K562 (cell line): ENCODE results near the gene GNG7. TPM values are rescaled to one million over a fixed set of nuclear protein-coding genes. Genes with fewer than 3 reads are reported as not detected.

Experiments
- BCOR ChIP-seq: fragments of 450-650 bp; IDR thresholded peaks from 2 replicates; pipeline ENCODE4 v1.6.1; 2016
- CBX1 ChIP-seq: sonication (generic); IDR thresholded peaks from 2 replicates; pipeline ENCODE4 v1.6.1; 2016; ENCODE audit warnings: antibody characterized with exemption, low read depth, mild to moderate bottlenecking
- E2F6 ChIP-seq, 2 experiments: IDR thresholded peaks; 2 replicates each; pipeline ENCODE4 v1.6.1; 2011; ENCODE audit warnings: borderline replicate concordance in 1 of 2, control low read depth in 1 of 2, low read depth in 1 of 2, low read length in 1 of 2, mild to moderate bottlenecking in 1 of 2, mixed read lengths in 1 of 2, moderate library complexity in 1 of 2; ENCODE audit not compliant: insufficient read depth in 1 of 2, insufficient read length in 1 of 2, poor library complexity in 1 of 2, severe bottlenecking in 1 of 2; ENCODE audit errors: extremely low read depth in 1 of 2
- EWSR1 ChIP-seq: fragments of 450-650 bp; IDR thresholded peaks from 2 replicates; pipeline ENCODE4 v1.6.1; 2018; ENCODE audit warnings: borderline replicate concordance, mild to moderate bottlenecking, low read depth, moderate library complexity; ENCODE audit not compliant: partially characterized antibody
- HDAC2 ChIP-seq: fragments of 450-650 bp; IDR thresholded peaks from 2 replicates; pipeline ENCODE4 v1.6.1; 2016; ENCODE audit warnings: mild to moderate bottlenecking
- KLF10 ChIP-seq: fragments of 250-450 bp; sonication (Bioruptor Pico); IDR thresholded peaks from 2 replicates; pipeline ENCODE4 v1.6.1; 2021; ENCODE audit warnings: matching md5 sums
- LEF1 ChIP-seq: fragments of 450-650 bp; IDR thresholded peaks from 2 replicates; pipeline ENCODE4 v1.6.1; 2016; ENCODE audit warnings: mild to moderate bottlenecking
- MBD1 ChIP-seq: fragments of 250-450 bp; sonication (Bioruptor Pico); IDR thresholded peaks from 2 replicates; pipeline ENCODE4 v1.8.0; 2022; ENCODE audit warnings: inconsistent platforms
- NRF1 ChIP-seq, 2 experiments: fragments of 450-650 bp; IDR thresholded peaks in 1 of 2; conservative IDR thresholded peaks in 1 of 2; 2 replicates each; pipeline ENCODE4 v1.6.1; 2014; ENCODE audit warnings: mild to moderate bottlenecking in 2 of 2
- POLR2AphosphoS5 ChIP-seq: IDR thresholded peaks from 2 replicates; pipeline ENCODE4 v1.6.1; 2011; ENCODE audit warnings: mild to moderate bottlenecking, low read depth, low read length, moderate library complexity; ENCODE audit not compliant: control insufficient read depth, insufficient read depth
- POLR2G ChIP-seq: fragments of 200-400 bp; formaldehyde crosslinking; IDR thresholded peaks from 2 replicates; pipeline ENCODE4 v1.6.1; 2017; ENCODE audit warnings: low read depth, mild to moderate bottlenecking, antibody characterized with exemption, low read length, moderate library complexity
- PRDM10 ChIP-seq: fragments of 450-650 bp; IDR thresholded peaks from 2 replicates; pipeline ENCODE4 v1.6.1; 2018; ENCODE audit not compliant: partially characterized antibody
- RBM25 ChIP-seq: fragments of 200-400 bp; formaldehyde crosslinking; IDR thresholded peaks from 2 replicates; pipeline ENCODE4 v1.6.1; 2018; ENCODE audit warnings: low read length, low read depth, moderate library complexity; ENCODE audit not compliant: severe bottlenecking
- SMARCA5 ChIP-seq: fragments of 450-650 bp; IDR thresholded peaks from 2 replicates; pipeline ENCODE4 v1.6.1; 2016
- TAF9B ChIP-seq: fragments of 450-650 bp; IDR thresholded peaks from 2 replicates; pipeline ENCODE4 v1.6.1; 2018; ENCODE audit warnings: mild to moderate bottlenecking; ENCODE audit not compliant: partially characterized antibody
- ZNF324 ChIP-seq: fragments of 250-450 bp; sonication (Bioruptor Pico); IDR thresholded peaks from 2 replicates; pipeline ENCODE4 v1.4.0; 2020; ENCODE audit warnings: mild to moderate bottlenecking
- ZNF609 ChIP-seq: sonication (generic); formaldehyde crosslinking; IDR thresholded peaks from 2 replicates; pipeline ENCODE4 v1.8.1; 2023; ENCODE audit warnings: missing genetic modification reagents, mild to moderate bottlenecking, borderline replicate concordance
- ZNF77 ChIP-seq: fragments of 250-450 bp; sonication (Bioruptor Pico); IDR thresholded peaks from 2 replicates; pipeline ENCODE4 v1.5.0; 2020
- polyA plus RNA-seq, 8 experiments: library from polyadenylated mRNA; depleted of rRNA in 4 of 8; stranded (reverse) in 5 of 8; unstranded in 3 of 8; fragments of >200 nt; fragmentation: Nextera tagmentation in 2 of 8; fragmentation: Illumina TruSeq in 1 of 8; extraction: Ambion mirVana in 2 of 8; extraction: Trizol in 1 of 8; gene quantifications; 2 replicates each; pipeline versions ENCODE4 v1.2.1 to v1.2.3, GENCODE V29; 2011 to 2014; ENCODE audit warnings: inconsistent platforms in 1 of 8, missing spikeins in 1 of 8
- total RNA-seq, 7 experiments: library from RNA; depleted of rRNA in 6 of 7; stranded (reverse); fragments of >200 nt in 6 of 7; fragmentation: Illumina TruSeq in 2 of 7; extraction: Trizol in 2 of 7; gene quantifications; 2 replicates each; pipeline versions ENCODE4 v1.2.1 to v1.2.3, GENCODE V29; 2011 to 2021; ENCODE audit warnings: low replicate concordance in 1 of 7

GNG7 gene
- total and polyA plus RNA-seq, 9 of the 15 experiments (the other 6 are each of a cell fraction or from before 2014, with no cell fraction given), result 0.01 to 0.20 (median 0.06) TPM; not detected in 1

GRCh38 chr19:2528675-2529101, 173.8 kb downstream of the GNG7 start (continued):
- TF ChIP-seq RBM25 (peak; percentile 91), LEF1 (no peak), MBD1 (CRISPR knock-in tag) (no peak), SMARCA5 (peak; percentile 51; the same call in 1 of the 2 replicates), BCOR (peak; percentile 87; the same call in 1 of the 2 replicates), EWSR1 (no peak), ZNF609 (CRISPR knock-in tag) (no peak), ZNF324 (CRISPR knock-in tag) (no peak), PRDM10 (no peak), HDAC2 (peak; percentile 49; the same call in 1 of the 2 replicates), CBX1 (peak; percentile 70; the same call in 1 of the 2 replicates), KLF10 (CRISPR knock-in tag) (no peak), ZNF77 (CRISPR knock-in tag) (no peak), TAF9B (no peak), POLR2G (no peak), POLR2AphosphoS5 (no peak), NRF1 (conservative IDR thresholded peaks at IDR 0.05 in 1 of 2, IDR thresholded peaks at IDR 0.05 in 1 of 2) (no peak), E2F6 (IDR thresholded peaks at IDR 0.05; ENCODE audit: borderline replicate concordance in 1 of 2, extremely low read depth in 1 of 2, insufficient read depth in 1 of 2, insufficient read length in 1 of 2, low read depth in 1 of 2, low read length in 1 of 2, poor library complexity in 1 of 2, severe bottlenecking in 1 of 2) (no peak)
